HG02759 (cell line): Measurements from ENCODE around the gene VPS8.

Experiments used
- ATAC-seq: cut with Tn5 transposase; IDR thresholded peaks from one replicate; pipeline ENCODE4 v1.9.1; 2021; ENCODE audit warnings: mild to moderate bottlenecking, moderate library complexity; ENCODE audit not compliant: unreplicated experiment

Gene VPS8

GRCh38 chr3:185084402-185084801 lies 272.4 kb downstream of the VPS8 start:
- no peak for ATAC-seq

GRCh38 chr3:185084901-185085300 lies 272.9 kb downstream of the VPS8 start:
- no peak for ATAC-seq

GRCh38 chr3:185087419-185087818 lies 275.5 kb downstream of the VPS8 start:
- no peak for ATAC-seq

GRCh38 chr3:185089343-185089742 lies 277.4 kb downstream of the VPS8 start:
- ATAC-seq, result no peak

GRCh38 chr3:185089751-185090150 lies 277.8 kb downstream of the VPS8 start:
- ATAC-seq, result no peak

GRCh38 chr3:185090811-185091210 lies 278.8 kb downstream of the VPS8 start:
- no peak for ATAC-seq

GRCh38 chr3:185093116-185093515 lies 281.1 kb downstream of the VPS8 start:
- ATAC-seq, result no peak

DNA sequence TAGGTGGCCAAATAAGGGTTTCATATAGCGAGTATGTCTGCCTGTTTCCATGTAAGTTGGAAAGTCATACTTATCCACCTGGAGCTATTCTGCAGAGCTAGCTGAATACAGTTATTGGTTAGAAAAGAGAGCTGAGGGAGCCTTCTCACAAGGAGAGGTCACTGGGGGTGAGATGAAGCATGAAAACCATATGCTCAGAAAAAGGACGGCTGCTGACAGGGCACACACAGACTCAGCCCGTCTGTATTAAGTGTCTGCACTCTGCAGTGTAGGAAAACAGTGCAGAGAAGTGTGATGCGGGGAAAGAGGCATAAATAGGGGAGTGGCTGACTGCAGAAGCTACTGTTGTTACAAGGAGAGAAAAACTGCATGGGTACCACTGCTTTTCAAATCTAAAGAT lies 282.7 kb downstream of the VPS8 start:
- ATAC-seq, result no peak
